HuH-7.5 (cell line): ENCODE measurements around the gene STYXL1.

Experiments
- DNase-seq: peaks from one replicate; pipeline ENCODE4 v3.0.0; 2011; ENCODE audit warnings: low spot score

Gene STYXL1

DNA sequence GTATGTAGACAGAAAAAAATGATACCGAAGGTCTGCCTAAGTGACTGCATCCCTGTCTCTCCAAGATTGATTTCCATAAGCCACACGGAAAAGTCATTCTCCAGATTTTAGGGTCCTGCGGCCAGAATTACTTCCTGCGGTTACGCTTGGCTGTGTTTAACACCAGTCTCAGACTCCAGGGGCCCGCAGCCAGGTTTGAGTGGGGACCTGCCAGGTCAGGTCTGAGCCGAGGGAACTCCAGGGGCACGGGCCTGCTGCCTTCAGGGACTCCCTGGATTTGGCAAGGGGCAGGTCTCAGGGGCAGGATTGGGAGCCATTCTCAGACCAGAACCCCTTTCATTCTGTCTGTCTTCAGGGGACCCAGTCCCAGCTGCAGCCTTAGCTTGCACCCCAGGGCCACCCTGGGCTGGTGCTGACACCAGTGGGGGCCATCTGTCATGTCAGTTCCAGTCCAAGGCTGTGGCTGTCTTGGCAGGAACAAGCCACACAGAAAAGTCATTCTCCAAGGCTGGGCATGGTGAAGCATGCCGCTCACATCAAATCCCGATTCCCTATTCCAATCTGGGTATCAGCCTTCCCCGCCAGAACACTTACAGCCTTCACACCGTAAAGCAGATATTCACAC lies 92.4 kb downstream of the STYXL1 start:
- DNase-seq, result no peak

DNA sequence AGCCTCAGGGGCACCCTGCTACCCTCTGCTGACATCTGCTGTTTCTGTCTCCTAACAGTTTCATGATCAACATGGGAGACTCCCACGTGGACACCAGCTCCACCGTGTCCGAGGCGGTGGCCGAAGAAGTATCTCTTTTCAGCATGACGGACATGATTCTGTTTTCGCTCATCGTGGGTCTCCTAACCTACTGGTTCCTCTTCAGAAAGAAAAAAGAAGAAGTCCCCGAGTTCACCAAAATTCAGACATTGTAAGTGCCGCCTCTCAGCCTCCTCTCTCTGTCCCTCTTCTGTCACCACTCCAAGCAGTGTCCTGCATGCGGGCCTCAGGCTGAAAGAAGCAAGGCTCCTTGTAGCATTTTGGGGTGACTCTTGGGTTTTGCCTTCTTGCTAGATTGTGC lies 93.9 kb downstream of the STYXL1 start:
- DNase-seq, result no peak

DNA sequence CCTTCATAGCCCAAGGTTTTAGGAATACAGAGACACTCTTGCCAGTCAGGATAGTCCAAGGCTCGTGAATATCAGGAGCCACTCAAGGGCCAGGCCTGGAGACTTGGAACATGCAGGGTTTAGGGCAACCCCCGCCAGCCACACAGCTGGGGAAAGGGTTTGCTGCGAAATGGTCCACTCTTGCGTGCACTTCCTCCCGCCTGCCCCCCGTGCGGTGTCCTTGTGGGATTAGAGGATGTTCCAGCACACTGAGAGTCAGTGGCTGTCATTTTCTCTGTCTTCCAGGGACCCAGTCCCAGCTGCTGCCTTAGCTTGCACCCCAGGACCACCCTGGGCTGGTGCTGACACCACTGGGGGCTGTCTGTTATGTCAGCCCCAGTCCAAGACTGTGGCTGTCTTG lies 94.4 kb downstream of the STYXL1 start:
- DNase-seq, result no peak

DNA sequence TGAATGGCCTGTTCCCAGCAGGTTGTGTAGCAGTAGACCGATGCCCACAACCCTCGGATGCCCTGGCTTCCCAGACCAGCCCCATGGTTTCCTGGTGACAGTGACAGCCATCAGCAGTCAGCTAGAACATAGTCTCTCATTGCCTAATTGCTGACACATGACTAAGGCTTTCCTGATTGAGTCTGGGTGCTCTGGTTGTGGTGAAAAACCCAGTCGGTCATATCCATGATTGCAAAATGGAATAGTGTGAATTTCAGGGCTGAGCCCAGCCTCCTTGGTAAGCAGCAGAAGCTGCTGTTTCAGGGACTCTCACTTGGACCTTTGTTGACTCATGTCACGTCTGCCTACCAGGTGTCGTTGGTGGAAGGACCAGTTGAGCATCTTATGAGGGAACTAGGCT lies 96.3 kb downstream of the STYXL1 start:
- no peak for DNase-seq

DNA sequence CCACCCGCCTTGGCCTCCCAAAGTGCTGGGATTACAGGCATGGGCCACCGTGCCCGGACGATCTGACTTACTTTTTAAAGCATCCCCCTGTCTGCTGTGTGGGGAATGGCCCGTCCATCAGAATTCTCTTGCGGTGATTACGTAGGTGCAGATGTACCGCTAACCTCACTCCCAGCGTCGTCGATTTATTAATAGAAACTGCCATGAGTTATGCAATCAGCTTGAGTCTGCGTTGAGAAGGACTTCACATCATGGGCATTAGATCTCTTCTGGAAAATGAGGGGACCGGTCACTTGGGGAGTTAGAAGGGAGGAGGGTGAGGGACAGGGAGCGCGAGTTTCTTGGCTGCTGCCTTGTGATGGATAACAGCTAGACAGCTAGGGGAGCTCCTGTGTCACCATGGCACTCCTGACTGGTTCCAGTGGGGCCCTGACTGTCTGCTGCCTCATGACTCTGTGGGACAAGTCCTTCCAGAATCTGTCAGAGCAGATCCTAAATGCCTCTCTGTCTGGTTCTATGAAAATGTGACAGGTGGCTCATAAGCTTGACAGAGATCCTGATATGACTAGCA lies 97.6 kb downstream of the STYXL1 start:
- no peak for DNase-seq

DNA sequence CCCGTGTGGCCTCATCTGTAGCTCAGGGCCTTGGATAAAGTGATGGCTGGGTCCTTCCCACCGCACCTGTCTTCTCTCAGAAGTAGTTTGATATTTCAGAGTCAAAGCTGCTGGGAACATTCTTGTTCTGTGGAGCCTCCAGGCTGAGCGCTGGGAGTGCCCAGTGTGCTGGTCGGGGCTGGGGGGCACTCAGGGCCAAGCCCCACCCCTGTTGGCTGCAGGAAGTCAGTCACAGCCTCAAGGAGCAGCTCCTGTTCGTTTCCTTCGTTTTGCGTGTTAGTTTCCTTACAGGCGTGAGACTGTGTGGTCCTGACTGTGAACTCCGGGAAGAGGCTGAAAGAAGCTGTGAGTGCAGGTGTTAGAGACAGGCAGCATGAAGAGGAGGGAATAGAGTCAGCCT lies 99.6 kb downstream of the STYXL1 start:
- no peak for DNase-seq
